GM12878 (cell line): ENCODE data around the gene DLG4. TPM values are rescaled to one million over a fixed set of nuclear protein-coding genes. Genes with fewer than 3 reads are reported as not detected.

Experiments used
- BHLHE40 ChIP-seq, 2 experiments: fragments of 450-650 bp in 1 of 2; IDR thresholded peaks; 2 replicates each; pipeline ENCODE4 v1.6.1; 2011 to 2017; ENCODE audit warnings: low read depth in 2 of 2, borderline replicate concordance in 1 of 2, improper control_type of control experiment in 1 of 2, low read length in 1 of 2, mild to moderate bottlenecking in 1 of 2
- CBFB ChIP-seq: IDR thresholded peaks from 2 replicates; pipeline ENCODE4 v1.6.1; 2016; ENCODE audit warnings: antibody characterized with exemption, low read depth
- FOS ChIP-seq: IDR thresholded peaks from 3 replicates; pipeline ENCODE4 v1.6.1; 2011; ENCODE audit warnings: borderline replicate concordance; ENCODE audit not compliant: insufficient read length; ENCODE audit errors: extremely low read depth
- GATAD2B ChIP-seq: fragments of 450-650 bp; conservative IDR thresholded peaks from 2 replicates; pipeline ENCODE4 v1.6.1; 2017; ENCODE audit warnings: low read depth, mild to moderate bottlenecking, moderate library complexity
- HCFC1 ChIP-seq: fragments of 150-350 bp; IDR thresholded peaks from 2 replicates; pipeline ENCODE4 v1.6.1; 2014; ENCODE audit warnings: low read length
- MTA3 ChIP-seq: IDR thresholded peaks from 2 replicates; pipeline ENCODE4 v1.6.1; 2012; ENCODE audit warnings: low read length, inconsistent platforms, borderline replicate concordance
- MYB ChIP-seq: fragments of 150-350 bp; IDR thresholded peaks from 2 replicates; pipeline ENCODE4 v1.6.1; 2014; ENCODE audit warnings: mild to moderate bottlenecking, low read depth, low read length, borderline replicate concordance
- PBX3 ChIP-seq: IDR thresholded peaks from 2 replicates; pipeline ENCODE4 v1.6.1; 2011; ENCODE audit warnings: mild to moderate bottlenecking, low read depth, low read length, moderate library complexity; ENCODE audit not compliant: insufficient replicate concordance
- PML ChIP-seq: IDR thresholded peaks from 2 replicates; pipeline ENCODE4 v1.6.1; 2012; ENCODE audit warnings: low read length, inconsistent platforms
- RFX5 ChIP-seq: IDR thresholded peaks from 2 replicates; pipeline ENCODE4 v1.6.1; 2011; ENCODE audit warnings: low read depth, low read length, improper control_type of control experiment
- SKIL ChIP-seq: fragments of 450-650 bp; IDR thresholded peaks from 2 replicates; pipeline ENCODE4 v1.6.1; 2017; ENCODE audit warnings: mild to moderate bottlenecking, low read depth, inconsistent platforms; ENCODE audit not compliant: poor library complexity, severe bottlenecking
- SPI1 ChIP-seq: IDR thresholded peaks from 2 replicates; pipeline ENCODE4 v1.6.1; 2011; ENCODE audit warnings: low read depth, mild to moderate bottlenecking, low read length, moderate library complexity, borderline replicate concordance; ENCODE audit not compliant: insufficient read depth
- TAF1 ChIP-seq: IDR thresholded peaks from 2 replicates; pipeline ENCODE4 v1.6.1; 2011; ENCODE audit warnings: mild to moderate bottlenecking, low read depth, low read length, borderline replicate concordance
- ZBTB40 ChIP-seq: fragments of 450-650 bp; IDR thresholded peaks from 2 replicates; pipeline ENCODE4 v1.6.1; 2016; ENCODE audit warnings: mild to moderate bottlenecking, moderate library complexity, borderline replicate concordance
- ZNF217 ChIP-seq: fragments of 450-650 bp; IDR thresholded peaks from 2 replicates; pipeline ENCODE4 v1.6.1; 2017; ENCODE audit warnings: antibody characterized with exemption, mild to moderate bottlenecking
- ZNF592 ChIP-seq: fragments of 450-650 bp; IDR thresholded peaks from 2 replicates; pipeline ENCODE4 v1.6.1; 2017; ENCODE audit warnings: mild to moderate bottlenecking, moderate library complexity
- ZZZ3 ChIP-seq: IDR thresholded peaks from 2 replicates; pipeline ENCODE4 v1.6.1; 2011; ENCODE audit warnings: low read depth; ENCODE audit not compliant: control insufficient read depth, insufficient read length
- polyA plus RNA-seq, 11 experiments: library from polyadenylated mRNA; depleted of rRNA in 4 of 11; unstranded in 6 of 11; stranded (reverse) in 5 of 11; fragments of >200 nt; fragmentation: Nextera tagmentation in 4 of 11; fragmentation: Illumina TruSeq in 1 of 11; extraction: Ambion mirVana in 4 of 11; extraction: Trizol in 1 of 11; gene quantifications; 1 replicate in 1 of 11; 2 replicates in 10 of 11; pipeline versions ENCODE4 v1.2.1 to v1.2.3, GENCODE V29; 2011 to 2016; ENCODE audit warnings: inconsistent platforms in 2 of 11, missing spikeins in 2 of 11, low read depth in 1 of 11
- total RNA-seq, 4 experiments: library from RNA; depleted of rRNA in 3 of 4; stranded (reverse); fragments of >200 nt in 3 of 4; fragmentation: Illumina TruSeq in 1 of 4; extraction: Trizol in 1 of 4; gene quantifications; 2 replicates each; pipeline versions ENCODE4 v1.2.1 to v1.2.3, GENCODE V29; 2013 to 2021

The DLG4 gene
- total and polyA plus RNA-seq, 10 of the 15 experiments (the other 5 are each of a cell fraction or from before 2014, with no cell fraction given) = 0.07 to 4.1 (median 1.3) TPM

- TF ChIP-seq GATAD2B (peak; percentile 86), ZNF592 (no peak), BHLHE40 (IDR thresholded peaks at IDR 0.05; ENCODE audit: borderline replicate concordance in 1 of 2, low read depth in 2 of 2, low read length in 1 of 2) (peak in 1 of 2 experiments; percentile 76; a peak in 2 of 4 replicates), MTA3 (no peak), MYB (no peak), ZZZ3 (no peak), HCFC1 (peak; percentile 66), PML (peak; percentile 93; the same call in 1 of the 2 replicates), CBFB (peak; percentile 48; the same call in 1 of the 2 replicates), ZBTB40 (no peak), ZNF217 (no peak), SKIL (peak; percentile 56), RFX5 (no peak), SPI1 (peak; percentile 8; the same call in 1 of the 2 replicates), PBX3 (no peak), TAF1 (peak; percentile 81), FOS (no peak)
These were observed 32.8 kb upstream of the DLG4 start, which contains the start of gene ELP5 (continued) for GRCh38 chr17:7252176-7253043.
